GM18498 (cell line): Measurements from ENCODE around the gene CDKN3.
"Not testable (repeated sequence)": the region's sequence is repeated elsewhere in the genome, so short reads cannot be mapped to it uniquely, and the experiment has no call there.

Experiments used
- ATAC-seq: cut with Tn5 transposase; IDR thresholded peaks from one replicate; pipeline ENCODE4 v1.9.1; 2021; ENCODE audit warnings: mild to moderate bottlenecking, moderate library complexity; ENCODE audit not compliant: unreplicated experiment

The CDKN3 gene

DNA sequence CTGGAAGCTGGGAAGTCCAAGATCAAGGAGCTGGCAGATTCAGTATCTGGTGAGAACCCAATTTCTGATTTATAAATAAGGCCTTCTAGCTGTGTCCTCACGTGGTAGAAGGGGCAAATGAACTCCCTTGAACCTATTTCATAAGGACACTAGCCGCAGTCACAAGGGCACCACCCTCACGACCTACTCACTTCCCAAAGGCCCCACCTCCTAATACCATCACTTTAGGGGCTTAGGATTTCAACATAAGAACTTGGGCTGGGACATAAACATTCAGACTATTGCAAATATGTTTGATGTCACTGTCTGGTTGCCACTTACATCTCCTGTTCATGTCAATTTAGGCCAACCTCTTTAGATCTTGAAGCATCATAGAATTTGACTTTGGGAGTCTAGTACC, 55.2 kb downstream of the CDKN3 start:
- no peak for ATAC-seq

DNA sequence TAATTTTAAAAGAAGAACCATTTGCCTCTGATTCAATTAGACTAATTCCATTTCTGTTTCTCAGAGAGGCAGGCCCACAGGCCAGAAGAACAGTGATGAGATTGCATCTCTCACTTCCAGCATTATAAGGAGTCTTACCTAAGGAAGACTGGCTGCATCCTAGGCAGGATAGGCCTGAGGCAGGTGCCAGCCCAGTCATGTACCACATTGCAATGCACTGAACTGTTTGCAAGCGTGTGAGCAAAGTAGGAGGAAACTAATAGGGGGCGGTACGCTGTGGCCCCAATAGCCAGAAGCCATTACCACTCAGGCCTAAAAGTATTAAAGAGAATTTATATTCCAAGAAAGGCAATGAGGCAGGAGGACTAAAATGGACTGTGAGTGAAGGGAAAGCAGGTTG, 56.4 kb downstream of the CDKN3 start:
- ATAC-seq, result no peak

DNA sequence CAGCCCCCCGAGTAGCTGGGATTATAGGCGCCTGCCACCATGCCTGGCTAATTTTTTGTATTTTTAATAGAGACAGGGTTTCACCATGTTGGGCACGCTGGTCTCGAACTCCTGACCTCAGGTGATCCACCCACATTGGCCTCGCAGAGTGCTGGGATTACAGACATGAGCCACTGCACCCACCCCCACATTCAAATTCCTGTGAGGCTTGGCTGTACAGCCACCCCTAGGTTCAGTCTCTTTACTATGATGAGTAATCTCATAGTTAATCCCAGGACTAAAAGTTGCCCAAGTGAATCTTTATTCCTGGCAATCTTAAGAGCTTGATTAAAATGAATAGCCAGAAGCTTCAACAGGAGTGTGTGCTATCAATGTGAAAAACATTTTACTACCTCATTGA, 57.2 kb downstream of the CDKN3 start:
- ATAC-seq, result not testable (repeated sequence)

DNA sequence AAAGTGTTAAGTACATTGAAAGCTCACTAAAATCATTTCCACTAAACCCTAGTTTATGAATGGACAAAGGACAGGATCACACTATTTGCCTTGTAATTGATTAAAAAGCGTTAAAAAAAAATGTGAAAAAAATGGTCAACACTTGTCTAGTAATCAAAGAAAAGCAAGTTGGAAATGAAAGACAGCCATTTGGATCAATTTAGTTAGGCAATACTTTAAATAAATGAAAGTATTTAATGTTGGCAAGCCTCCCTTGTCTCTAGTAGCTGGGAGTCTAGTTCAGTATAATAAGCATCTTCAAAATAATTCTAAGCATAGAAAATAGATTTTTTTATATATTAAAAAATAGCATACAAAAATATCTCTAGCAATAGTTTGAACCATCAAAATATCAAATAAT, 58.6 kb downstream of the CDKN3 start:
- ATAC-seq, result no peak

DNA sequence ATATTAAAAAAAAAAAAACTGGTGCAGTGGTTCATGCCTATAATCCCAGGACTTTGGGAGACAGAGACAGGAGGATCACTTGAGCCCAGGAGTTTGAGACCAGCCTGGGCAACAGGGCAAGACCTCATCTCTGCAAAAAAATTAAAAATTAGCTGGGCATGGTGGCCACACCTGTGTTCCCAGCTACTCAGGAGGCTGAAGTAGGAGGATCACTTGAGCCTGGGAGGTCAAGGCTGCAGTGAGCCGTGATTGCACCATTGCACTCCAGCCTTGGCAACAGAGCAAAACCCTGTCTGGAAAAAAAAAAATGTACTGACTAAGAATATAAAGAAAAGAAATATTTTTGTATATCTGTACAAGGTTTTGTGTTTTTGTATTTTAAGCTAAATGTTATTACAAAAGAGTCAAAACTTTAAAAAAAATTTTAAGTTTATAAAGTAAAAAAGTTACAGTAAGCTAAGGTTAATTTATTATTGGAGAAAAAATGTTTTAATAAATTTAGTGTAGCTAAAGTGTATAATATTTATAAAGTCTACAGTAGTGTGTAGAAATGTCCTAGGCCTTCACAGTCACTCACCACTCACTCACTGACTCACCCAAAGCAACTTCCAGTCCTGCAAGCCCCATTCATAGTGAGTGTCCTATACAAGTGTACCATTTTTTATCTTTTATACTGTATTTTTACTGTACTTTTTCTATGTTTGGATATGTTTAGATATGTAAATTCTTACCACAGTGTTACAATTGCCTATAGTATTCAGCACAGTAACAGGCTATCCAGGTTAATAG, 60.2 kb downstream of the CDKN3 start:
- not testable (repeated sequence) for ATAC-seq

GRCh38 chr14:54457609-54457996, 60.8 kb downstream of the CDKN3 start:
- no peak for ATAC-seq

- ATAC-seq, result not testable (repeated sequence)
These were observed 61.7 kb downstream of the CDKN3 start for GRCh38 chr14:54458536-54458935.

GRCh38 chr14:54459106-54459505, 62.3 kb downstream of the CDKN3 start:
- ATAC-seq, result no peak

DNA sequence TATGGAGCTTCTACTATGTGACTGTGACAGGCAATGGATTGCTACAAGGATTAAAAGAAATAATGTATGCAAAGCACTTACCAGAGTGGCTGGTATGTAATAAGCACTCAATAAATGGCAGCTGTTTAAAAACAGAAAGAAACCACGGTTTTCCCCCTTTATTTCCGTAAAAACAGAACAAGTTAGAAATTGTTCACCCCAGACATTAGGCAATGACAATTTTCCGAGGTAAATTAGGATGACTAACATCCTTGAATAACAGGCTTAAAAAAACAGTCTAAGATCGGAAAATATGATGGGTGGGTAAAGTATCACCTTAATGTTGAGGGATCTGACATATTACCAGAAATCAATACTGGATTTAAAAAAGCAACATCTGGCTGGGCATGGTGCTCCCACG, 65.2 kb downstream of the CDKN3 start:
- ATAC-seq, result no peak

GRCh38 chr14:54465654-54466053, 68.8 kb downstream of the CDKN3 start:
- no peak for ATAC-seq

DNA sequence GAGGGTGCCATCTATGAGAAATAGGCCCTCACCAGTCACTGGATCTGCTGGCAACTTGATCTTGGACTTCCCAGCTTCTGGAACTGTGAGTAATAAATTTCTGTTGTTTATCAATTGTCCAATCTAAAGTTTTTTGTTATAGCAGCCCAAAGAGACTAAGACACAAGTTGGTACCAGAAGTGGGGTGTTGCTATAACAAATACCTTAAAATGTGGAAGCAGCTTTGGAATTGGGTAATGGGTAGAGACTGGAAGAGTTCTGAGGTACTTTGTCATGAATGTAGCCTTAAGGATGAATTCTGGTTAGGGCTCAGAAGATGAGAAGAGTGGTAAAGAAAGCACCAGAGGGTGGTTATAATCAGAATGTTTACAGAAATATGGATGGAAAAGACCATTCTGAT, 70.5 kb downstream of the CDKN3 start:
- no peak for ATAC-seq
